SKM-1 (cell line): ENCODE measurements around the gene SVOP.

ENCODE experiments used
- DNase-seq: peaks from one replicate; lab custom pipeline; 2025; ENCODE audit not compliant: unreplicated experiment; lab: John Stamatoyannopoulos, UW

SVOP gene

GRCh38 chr12:108858311-108859074 lies 162.4 kb downstream of the SVOP start:
- no peak for DNase-seq
